ENCODE measurements around the gene IGSF3.
"Not testable (repeated sequence)": the region's sequence is repeated elsewhere in the genome, so short reads cannot be mapped to it uniquely, and the experiment has no call there.

The IGSF3 gene

GRCh38 chr1:116599369-116599768 lies 68.2 kb downstream of the IGSF3 start:
- not testable (repeated sequence) for H3K79me1 ChIP-seq (ENCODE audit: low read length); H3K79me2 ChIP-seq (ENCODE audit: control insufficient read depth, insufficient read depth, low read length); H2BK120ac ChIP-seq (ENCODE audit: low read depth, low read length); H4K5ac ChIP-seq (ENCODE audit: low read length); H3K23ac ChIP-seq (ENCODE audit: low read length); H3K27me3 ChIP-seq (ENCODE audit: insufficient read depth, low read length, poor library complexity); H3K36me3 ChIP-seq (ENCODE audit: control insufficient read depth, insufficient read depth, low read length); H3K27ac ChIP-seq (ENCODE audit: low read depth, low read length); DNase-seq; H3K4me2 ChIP-seq (ENCODE audit: low read length); H3K4ac ChIP-seq (ENCODE audit: low read depth, low read length); H2AK5ac ChIP-seq (ENCODE audit: low read length); H3K18ac ChIP-seq (ENCODE audit: low read length); H3K4me1 ChIP-seq (ENCODE audit: control insufficient read depth, low read depth, low read length); H3K4me3 ChIP-seq (ENCODE audit: low read length); H2BK15ac ChIP-seq (replicated peaks; ENCODE audit: low read depth); H3K56ac ChIP-seq (ENCODE audit: low read length); H3K9ac ChIP-seq (ENCODE audit: low read length); H2BK5ac ChIP-seq (ENCODE audit: low read length); H4K8ac ChIP-seq (ENCODE audit: low read depth, low read length)
- WGBS (ENCODE audit: extremely low coverage, insufficient coverage, low lambda C conversion rate), result no CpG with 5 or more reads among the region's 2 CpGs

DNA sequence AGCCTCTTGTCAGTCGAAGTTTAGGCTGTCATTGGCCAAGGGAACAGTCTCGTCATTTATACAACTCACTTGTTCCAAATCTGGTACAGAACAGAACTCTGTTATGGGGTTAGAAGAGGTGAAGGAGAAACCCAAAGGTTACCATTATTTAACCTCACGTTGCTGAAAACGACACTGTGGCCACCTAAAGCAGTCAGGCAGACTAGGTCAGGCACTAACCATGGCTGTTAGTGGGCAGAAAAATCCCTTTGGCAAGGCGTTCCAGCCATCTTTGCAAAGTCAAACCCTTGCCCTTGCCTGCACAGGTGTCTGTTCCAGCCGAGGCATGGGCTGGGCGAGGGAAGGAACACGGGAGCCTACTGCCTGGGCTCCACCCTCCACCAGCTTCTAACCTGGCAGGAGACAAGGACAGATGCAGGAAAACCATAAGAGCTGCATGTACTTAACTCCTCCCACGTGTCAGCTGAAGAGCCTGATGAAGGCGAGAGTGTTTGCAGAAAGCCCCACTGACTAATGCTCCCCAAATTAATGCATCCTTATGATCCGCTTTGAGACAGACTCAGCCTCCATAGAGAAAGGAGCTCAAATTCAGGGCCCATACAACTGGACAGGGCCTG lies 69.0 kb downstream of the IGSF3 start:
- not testable (repeated sequence) for H2BK15ac ChIP-seq (replicated peaks; ENCODE audit: low read depth); H3K79me2 ChIP-seq (ENCODE audit: control insufficient read depth, insufficient read depth, low read length); H3K18ac ChIP-seq (ENCODE audit: low read length); H3K27ac ChIP-seq (ENCODE audit: low read depth, low read length); H3K23ac ChIP-seq (ENCODE audit: low read length); H3K4ac ChIP-seq (ENCODE audit: low read depth, low read length); H3K4me1 ChIP-seq (ENCODE audit: control insufficient read depth, low read depth, low read length); H3K9ac ChIP-seq (ENCODE audit: low read length); H3K27me3 ChIP-seq (ENCODE audit: insufficient read depth, low read length, poor library complexity); H3K4me3 ChIP-seq (ENCODE audit: low read length); H4K8ac ChIP-seq (ENCODE audit: low read depth, low read length); H3K79me1 ChIP-seq (ENCODE audit: low read length); DNase-seq; H4K5ac ChIP-seq (ENCODE audit: low read length); H3K4me2 ChIP-seq (ENCODE audit: low read length); H3K56ac ChIP-seq (ENCODE audit: low read length); H2BK120ac ChIP-seq (ENCODE audit: low read depth, low read length); H3K36me3 ChIP-seq (ENCODE audit: control insufficient read depth, insufficient read depth, low read length); H2AK5ac ChIP-seq (ENCODE audit: low read length); H2BK5ac ChIP-seq (ENCODE audit: low read length)
- WGBS (ENCODE audit: extremely low coverage, insufficient coverage, low lambda C conversion rate), result no CpG with 5 or more reads among the region's 11 CpGs

- not testable (repeated sequence) for H3K79me1 ChIP-seq (ENCODE audit: low read length); DNase-seq; H3K4me1 ChIP-seq (ENCODE audit: control insufficient read depth, low read depth, low read length); H2BK120ac ChIP-seq (ENCODE audit: low read depth, low read length); H3K36me3 ChIP-seq (ENCODE audit: control insufficient read depth, insufficient read depth, low read length); H3K9ac ChIP-seq (ENCODE audit: low read length); H3K18ac ChIP-seq (ENCODE audit: low read length); H3K4ac ChIP-seq (ENCODE audit: low read depth, low read length); H3K4me3 ChIP-seq (ENCODE audit: low read length); H3K23ac ChIP-seq (ENCODE audit: low read length); H4K8ac ChIP-seq (ENCODE audit: low read depth, low read length); H2AK5ac ChIP-seq (ENCODE audit: low read length); H3K56ac ChIP-seq (ENCODE audit: low read length); H3K27me3 ChIP-seq (ENCODE audit: insufficient read depth, low read length, poor library complexity); H4K5ac ChIP-seq (ENCODE audit: low read length); H3K4me2 ChIP-seq (ENCODE audit: low read length); H3K79me2 ChIP-seq (ENCODE audit: control insufficient read depth, insufficient read depth, low read length); H2BK15ac ChIP-seq (replicated peaks; ENCODE audit: low read depth); H3K27ac ChIP-seq (ENCODE audit: low read depth, low read length); H2BK5ac ChIP-seq (ENCODE audit: low read length)
- WGBS (ENCODE audit: extremely low coverage, insufficient coverage, low lambda C conversion rate), result no CpG with 5 or more reads among the region's 2 CpGs
Measured at GRCh38 chr1:116597388-116597787, 70.1 kb downstream of the IGSF3 start.

GRCh38 chr1:116596742-116597307 lies 70.7 kb downstream of the IGSF3 start:
- H3K27me3 ChIP-seq (ENCODE audit: insufficient read depth, low read length, poor library complexity); H3K79me2 ChIP-seq (ENCODE audit: control insufficient read depth, insufficient read depth, low read length); H3K4me3 ChIP-seq (ENCODE audit: low read length); H3K4me2 ChIP-seq (ENCODE audit: low read length); H2BK120ac ChIP-seq (ENCODE audit: low read depth, low read length); H2AK5ac ChIP-seq (ENCODE audit: low read length); H3K79me1 ChIP-seq (ENCODE audit: low read length); H3K36me3 ChIP-seq (ENCODE audit: control insufficient read depth, insufficient read depth, low read length); H3K9ac ChIP-seq (ENCODE audit: low read length); H3K18ac ChIP-seq (ENCODE audit: low read length); H4K5ac ChIP-seq (ENCODE audit: low read length); H3K56ac ChIP-seq (ENCODE audit: low read length); H3K27ac ChIP-seq (ENCODE audit: low read depth, low read length); H4K8ac ChIP-seq (ENCODE audit: low read depth, low read length); H2BK15ac ChIP-seq (replicated peaks; ENCODE audit: low read depth); H3K4me1 ChIP-seq (ENCODE audit: control insufficient read depth, low read depth, low read length); H3K23ac ChIP-seq (ENCODE audit: low read length); H2BK5ac ChIP-seq (ENCODE audit: low read length); DNase-seq; H3K4ac ChIP-seq (ENCODE audit: low read depth, low read length): not testable (repeated sequence)
- WGBS (ENCODE audit: extremely low coverage, insufficient coverage, low lambda C conversion rate), result no CpG with 5 or more reads among the region's 5 CpGs

DNA sequence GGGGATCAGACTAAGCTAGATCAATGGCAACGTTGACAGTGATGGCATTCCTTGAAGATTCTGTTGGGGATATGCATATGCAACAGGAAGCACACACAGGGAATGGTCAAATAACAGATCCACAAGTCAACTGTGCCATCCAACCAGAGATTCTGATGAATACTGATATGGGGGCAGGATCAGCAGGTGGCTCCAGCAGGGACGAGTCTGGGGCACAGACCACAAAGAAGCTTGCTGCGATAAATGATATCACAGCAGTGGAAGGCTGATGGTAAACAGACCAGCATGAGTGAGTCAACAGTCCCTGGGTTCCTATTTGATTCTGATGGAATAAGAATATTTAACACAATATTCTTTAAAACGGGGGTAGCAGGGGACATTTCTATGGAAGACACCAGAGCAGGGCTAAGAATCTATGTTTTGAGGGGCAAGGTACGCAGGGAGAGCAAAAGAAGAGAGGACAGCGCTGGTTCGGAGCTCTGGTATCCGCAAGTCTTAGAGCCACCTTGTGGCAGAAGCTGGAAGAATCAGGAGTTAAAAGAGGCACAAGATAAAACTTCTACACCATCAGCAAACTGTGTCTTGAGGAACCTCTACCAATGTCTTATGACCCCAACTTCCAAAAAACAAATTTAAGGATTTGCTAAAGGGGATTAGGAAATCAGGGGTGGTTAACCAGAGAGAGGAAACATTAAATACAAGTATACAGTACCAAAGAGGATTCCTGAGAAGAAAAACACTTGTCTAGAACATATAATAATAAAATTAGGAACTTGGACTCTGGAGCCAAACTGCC lies 71.4 kb downstream of the IGSF3 start:
- H2BK120ac ChIP-seq (ENCODE audit: low read depth, low read length); H2BK5ac ChIP-seq (ENCODE audit: low read length); H3K79me2 ChIP-seq (ENCODE audit: control insufficient read depth, insufficient read depth, low read length); H3K27ac ChIP-seq (ENCODE audit: low read depth, low read length); H3K27me3 ChIP-seq (ENCODE audit: insufficient read depth, low read length, poor library complexity); H3K4ac ChIP-seq (ENCODE audit: low read depth, low read length); H4K5ac ChIP-seq (ENCODE audit: low read length); H4K8ac ChIP-seq (ENCODE audit: low read depth, low read length); H3K79me1 ChIP-seq (ENCODE audit: low read length); H3K36me3 ChIP-seq (ENCODE audit: control insufficient read depth, insufficient read depth, low read length); H2AK5ac ChIP-seq (ENCODE audit: low read length); H3K23ac ChIP-seq (ENCODE audit: low read length); H3K4me1 ChIP-seq (ENCODE audit: control insufficient read depth, low read depth, low read length); H3K4me3 ChIP-seq (ENCODE audit: low read length); H3K18ac ChIP-seq (ENCODE audit: low read length); H2BK15ac ChIP-seq (replicated peaks; ENCODE audit: low read depth); H3K9ac ChIP-seq (ENCODE audit: low read length); H3K56ac ChIP-seq (ENCODE audit: low read length); H3K4me2 ChIP-seq (ENCODE audit: low read length): not testable (repeated sequence)
- peak; percentile 52 for DNase-seq
- WGBS (ENCODE audit: extremely low coverage, insufficient coverage, low lambda C conversion rate), result no CpG with 5 or more reads among the region's 8 CpGs

Measured in mesendoderm (in vitro differentiated cells).